ENCODE measurements around the gene TPRG1L.
"Not testable (repeated sequence)": the region's sequence is repeated elsewhere in the genome, so short reads cannot be mapped to it uniquely, and the experiment has no call there.

TPRG1L gene

GRCh38 chr1:3624200-3625136 lies at the start of gene TPRG1L:
Gene TPRG1L, plus strand, starts transcription at chr1:3625015. Its CDS starts 58 bp downstream, at chr1:3625073.
- peak; percentile 94 for DNase-seq
- in situ Hi-C loops (cut with HindIII; ENCODE audit: low pct_ligation_motif_present, low pct_unique_long_range_greater_than_20kb, low sequenced_read_pairs): loop anchor here (25.0 kb wide), 1 partner anchor 87 kb away; no protein-coding TSS in a partner anchor

GRCh38 chr1:3575515-3575914 lies 49.3 kb upstream of the TPRG1L start:
- in situ Hi-C loops (cut with HindIII; ENCODE audit: low pct_ligation_motif_present, low pct_unique_long_range_greater_than_20kb, low sequenced_read_pairs): not testable (repeated sequence)

GRCh38 chr1:3575993-3576392 lies 48.8 kb upstream of the TPRG1L start:
- in situ Hi-C loops (cut with HindIII; ENCODE audit: low pct_ligation_motif_present, low pct_unique_long_range_greater_than_20kb, low sequenced_read_pairs): no loop called here
- DNase-seq: no peak

More at GRCh38 chr1:3575515-3575914, 49.3 kb upstream of the TPRG1L start:
- not testable (repeated sequence) for DNase-seq

GRCh38 chr1:3577300-3577699 lies 47.5 kb upstream of the TPRG1L start:
- no peak for DNase-seq
- in situ Hi-C loops (cut with HindIII; ENCODE audit: low pct_ligation_motif_present, low pct_unique_long_range_greater_than_20kb, low sequenced_read_pairs): no loop called here

GRCh38 chr1:3577711-3578432 lies 46.9 kb upstream of the TPRG1L start:
- in situ Hi-C loops (cut with HindIII; ENCODE audit: low pct_ligation_motif_present, low pct_unique_long_range_greater_than_20kb, low sequenced_read_pairs): no loop called here

GRCh38 chr1:3578433-3578805 lies 46.4 kb upstream of the TPRG1L start:
- DNase-seq: no peak
- in situ Hi-C loops (cut with HindIII; ENCODE audit: low pct_ligation_motif_present, low pct_unique_long_range_greater_than_20kb, low sequenced_read_pairs): no loop called here

More at GRCh38 chr1:3577711-3578432, 46.9 kb upstream of the TPRG1L start:
- no peak for DNase-seq

- in situ Hi-C loops (cut with HindIII; ENCODE audit: low pct_ligation_motif_present, low pct_unique_long_range_greater_than_20kb, low sequenced_read_pairs): no loop called here
- DNase-seq: no peak
Observed at GRCh38 chr1:3578906-3579305, 45.9 kb upstream of the TPRG1L start.

- in situ Hi-C loops (cut with HindIII; ENCODE audit: low pct_ligation_motif_present, low pct_unique_long_range_greater_than_20kb, low sequenced_read_pairs): no loop called here
- DNase-seq: no peak
Observed at GRCh38 chr1:3579626-3580025, 45.2 kb upstream of the TPRG1L start.

GRCh38 chr1:3580231-3580630 lies 44.6 kb upstream of the TPRG1L start:
- no peak for DNase-seq
- in situ Hi-C loops (cut with HindIII; ENCODE audit: low pct_ligation_motif_present, low pct_unique_long_range_greater_than_20kb, low sequenced_read_pairs): no loop called here

- in situ Hi-C loops (cut with HindIII; ENCODE audit: low pct_ligation_motif_present, low pct_unique_long_range_greater_than_20kb, low sequenced_read_pairs): no loop called here
- no peak for DNase-seq
Observed at GRCh38 chr1:3581296-3582036, 43.3 kb upstream of the TPRG1L start.

GRCh38 chr1:3583751-3584150 lies 41.1 kb upstream of the TPRG1L start:
- in situ Hi-C loops (cut with HindIII; ENCODE audit: low pct_ligation_motif_present, low pct_unique_long_range_greater_than_20kb, low sequenced_read_pairs); DNase-seq: not testable (repeated sequence)

- in situ Hi-C loops (cut with HindIII; ENCODE audit: low pct_ligation_motif_present, low pct_unique_long_range_greater_than_20kb, low sequenced_read_pairs): no loop called here
- DNase-seq: no peak
Observed at GRCh38 chr1:3584915-3585314, 39.9 kb upstream of the TPRG1L start.

GRCh38 chr1:3585353-3585868 lies 39.4 kb upstream of the TPRG1L start:
- in situ Hi-C loops (cut with HindIII; ENCODE audit: low pct_ligation_motif_present, low pct_unique_long_range_greater_than_20kb, low sequenced_read_pairs); DNase-seq: not testable (repeated sequence)

GRCh38 chr1:3585940-3586568 lies 38.8 kb upstream of the TPRG1L start:
- DNase-seq: no peak
- in situ Hi-C loops (cut with HindIII; ENCODE audit: low pct_ligation_motif_present, low pct_unique_long_range_greater_than_20kb, low sequenced_read_pairs): no loop called here

GRCh38 chr1:3586986-3587759 lies 37.6 kb upstream of the TPRG1L start:
- in situ Hi-C loops (cut with HindIII; ENCODE audit: low pct_ligation_motif_present, low pct_unique_long_range_greater_than_20kb, low sequenced_read_pairs): no loop called here
- DNase-seq: no peak

- no peak for DNase-seq
- in situ Hi-C loops (cut with HindIII; ENCODE audit: low pct_ligation_motif_present, low pct_unique_long_range_greater_than_20kb, low sequenced_read_pairs): no loop called here
Observed at GRCh38 chr1:3588395-3588794, 36.4 kb upstream of the TPRG1L start.

GRCh38 chr1:3590139-3590763 lies 34.6 kb upstream of the TPRG1L start:
- in situ Hi-C loops (cut with HindIII; ENCODE audit: low pct_ligation_motif_present, low pct_unique_long_range_greater_than_20kb, low sequenced_read_pairs): no loop called here
- DNase-seq: no peak
